Hippocampal formation (tissue), 2 donors: ENCODE measurements around the gene COMT.
"Not testable (repeated sequence)": the region's sequence is repeated elsewhere in the genome, so short reads cannot be mapped to it uniquely, and the experiment has no call there.

Experiments
- DNase-seq, 2 donors: peaks; one replicate each; lab custom pipeline; 2025; lab: John Stamatoyannopoulos, UW

The COMT gene

GRCh38 chr22:19941365-19942082, at the start of gene COMT, which contains the start of gene TXNRD2:
Gene COMT (plus strand): TSS chr22:19941772. CDS start chr22:19962527, 20,755 bp downstream.
Gene TXNRD2 (minus strand): TSS chr22:19941818. CDS start chr22:19941803, 15 bp downstream.
- peak in 1 of 2 donors; percentile 52 for DNase-seq

GRCh38 chr22:19892257-19892879, 49.2 kb upstream of the COMT start:
- DNase-seq, result no peak

GRCh38 chr22:19892925-19893324, 48.6 kb upstream of the COMT start:
- DNase-seq, result no peak

GRCh38 chr22:19893363-19893762, 48.2 kb upstream of the COMT start:
- DNase-seq, result no peak

GRCh38 chr22:19895160-19895849, 46.3 kb upstream of the COMT start:
- DNase-seq, result no peak

- DNase-seq, result no peak
These were observed 44.8 kb upstream of the COMT start for GRCh38 chr22:19896665-19897355.

- DNase-seq, result no peak
These were observed 43.8 kb upstream of the COMT start for GRCh38 chr22:19897726-19898125.

GRCh38 chr22:19898145-19898544, 43.4 kb upstream of the COMT start:
- DNase-seq, result no peak

GRCh38 chr22:19898831-19899567, 42.6 kb upstream of the COMT start:
- no peak for DNase-seq

- DNase-seq, result no peak
These were observed 40.7 kb upstream of the COMT start for GRCh38 chr22:19900707-19901436.

- no peak for DNase-seq
These were observed 39.9 kb upstream of the COMT start for GRCh38 chr22:19901577-19902244.

GRCh38 chr22:19902245-19902715, 39.3 kb upstream of the COMT start:
- DNase-seq, result no peak

- DNase-seq, result no peak
These were observed 38.5 kb upstream of the COMT start for GRCh38 chr22:19903031-19903430.

GRCh38 chr22:19903513-19903912, 38.1 kb upstream of the COMT start:
- no peak for DNase-seq

- DNase-seq, result no peak
These were observed 37.3 kb upstream of the COMT start for GRCh38 chr22:19904174-19904856.

GRCh38 chr22:19904935-19905334, 36.6 kb upstream of the COMT start:
- DNase-seq, result no peak

- DNase-seq, result no peak
These were observed 36.0 kb upstream of the COMT start for GRCh38 chr22:19905347-19906276.

- not testable (repeated sequence) for DNase-seq
These were observed 34.7 kb upstream of the COMT start for GRCh38 chr22:19906864-19907263.
